AG08396 (cell line): ENCODE data around the gene MEIS1.

Experiments
- DNase-seq: peaks from one replicate; pipeline ENCODE4 v3.0.0; 2012; ENCODE audit warnings: low spot score, mixed read lengths

The MEIS1 gene

GRCh38 chr2:66507673-66508201 is 72.8 kb downstream of the MEIS1 start:
- DNase-seq, result no peak

DNA sequence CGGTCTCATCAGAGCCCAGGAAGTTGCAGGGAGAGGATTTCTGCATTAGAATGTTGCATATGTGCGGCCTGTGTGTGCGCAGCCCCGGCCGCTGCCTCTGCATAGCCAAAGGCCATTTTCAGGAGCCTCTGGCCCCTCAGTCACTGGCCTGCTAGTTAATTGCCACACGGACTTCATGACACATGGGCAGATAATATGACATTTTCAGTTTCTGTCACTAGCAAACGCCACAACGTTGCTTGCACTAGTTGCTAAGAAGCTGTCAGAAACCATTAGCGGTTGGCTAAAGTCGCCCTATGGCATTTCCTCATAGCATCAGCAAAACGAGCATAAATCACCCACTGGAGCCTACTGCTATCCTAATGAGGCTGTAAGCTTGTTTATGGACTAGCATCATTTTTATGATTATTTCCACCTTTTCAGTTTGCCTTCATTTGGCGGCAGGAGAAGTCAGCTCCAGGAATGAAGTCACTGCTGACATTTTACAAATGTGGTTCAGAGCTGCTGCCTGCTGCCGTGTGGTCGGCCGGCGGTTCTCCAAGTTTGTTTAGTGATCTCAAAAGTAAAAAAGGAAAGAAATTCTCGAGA is 73.7 kb downstream of the MEIS1 start:
- DNase-seq, result no peak

GRCh38 chr2:66509326-66509811 is 74.4 kb downstream of the MEIS1 start:
- no peak for DNase-seq

GRCh38 chr2:66512626-66513025 is 77.7 kb downstream of the MEIS1 start:
- DNase-seq, result no peak

DNA sequence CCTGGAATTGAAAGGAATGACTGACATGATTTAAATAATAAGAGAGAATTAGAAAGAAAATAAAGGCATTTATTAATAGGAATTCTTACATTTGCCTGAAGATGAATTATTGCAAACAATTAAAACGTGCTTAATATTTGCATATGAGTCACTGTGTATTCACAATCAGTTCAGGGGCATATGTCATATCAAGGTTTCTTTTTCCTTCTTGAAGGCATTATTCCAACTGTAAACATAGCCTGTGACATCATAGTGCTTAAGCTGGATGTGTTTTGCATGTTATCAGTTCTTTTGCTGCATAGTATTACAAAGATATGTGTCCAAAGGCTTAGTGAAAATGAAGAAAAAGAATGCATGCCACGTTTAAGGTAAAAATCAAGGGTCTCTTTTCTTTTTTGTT is 80.8 kb downstream of the MEIS1 start:
- DNase-seq, result no peak

GRCh38 chr2:66516499-66516898 is 81.6 kb downstream of the MEIS1 start:
- DNase-seq, result no peak

DNA sequence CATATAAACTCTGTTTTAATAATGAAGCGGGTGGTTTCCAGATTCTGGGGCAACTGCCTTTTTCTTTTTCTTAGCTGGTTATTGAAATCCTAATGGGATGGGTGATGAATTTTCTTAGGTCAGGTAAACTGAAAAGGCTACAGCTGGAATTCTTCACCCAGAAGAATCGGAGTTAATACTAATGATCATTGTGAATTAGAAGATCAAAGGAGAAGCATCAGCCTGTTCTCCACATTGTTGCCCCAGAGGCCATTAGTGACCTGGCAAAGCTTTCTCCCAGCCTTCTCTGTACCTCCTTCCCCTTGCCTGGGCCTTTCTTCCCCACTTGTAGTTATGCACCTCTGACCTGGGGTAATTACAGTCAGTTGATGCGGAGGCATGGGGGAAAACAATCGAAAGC is 82.8 kb downstream of the MEIS1 start:
- no peak for DNase-seq

- no peak for DNase-seq
These were observed 84.4 kb downstream of the MEIS1 start for GRCh38 chr2:66519264-66519843.

- no peak for DNase-seq
These were observed 86.5 kb downstream of the MEIS1 start for GRCh38 chr2:66521291-66521922.

DNA sequence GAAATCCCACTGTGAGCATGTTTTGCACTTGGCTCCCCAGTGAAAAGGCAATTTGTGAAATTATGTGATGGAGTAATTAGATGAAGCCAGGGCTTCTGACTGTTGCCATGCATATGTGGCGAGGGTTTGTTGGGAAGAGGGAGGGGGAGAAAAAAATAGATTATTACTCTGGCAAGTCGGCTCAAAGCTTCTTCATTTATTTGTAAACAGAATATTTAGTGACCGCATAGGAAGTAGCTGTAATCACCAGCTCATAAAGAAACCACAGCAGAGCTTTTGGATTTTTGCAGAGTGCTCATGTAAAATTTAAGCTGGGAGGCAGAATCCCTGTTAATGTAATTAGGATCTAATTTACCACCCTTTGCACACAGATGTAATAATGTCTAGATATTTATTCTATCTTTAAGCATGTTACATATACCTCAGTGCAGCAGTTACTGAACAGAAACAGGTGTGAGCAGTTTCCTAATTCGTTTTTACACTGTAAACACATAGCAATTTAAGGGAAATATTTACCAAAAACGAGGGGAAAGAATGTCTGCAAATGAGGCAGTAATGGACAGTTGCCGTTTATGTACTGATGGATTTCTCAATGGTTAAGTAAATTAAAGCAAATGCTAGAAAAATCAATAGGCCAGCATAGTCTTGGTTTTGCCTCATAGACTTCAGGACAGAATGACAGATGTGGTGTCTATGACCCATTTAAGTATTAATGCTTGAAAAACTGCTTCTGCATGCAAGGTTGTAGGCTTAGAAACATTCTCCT is 87.9 kb downstream of the MEIS1 start:
- no peak for DNase-seq

GRCh38 chr2:66523377-66523969 is 88.5 kb downstream of the MEIS1 start:
- no peak for DNase-seq

DNA sequence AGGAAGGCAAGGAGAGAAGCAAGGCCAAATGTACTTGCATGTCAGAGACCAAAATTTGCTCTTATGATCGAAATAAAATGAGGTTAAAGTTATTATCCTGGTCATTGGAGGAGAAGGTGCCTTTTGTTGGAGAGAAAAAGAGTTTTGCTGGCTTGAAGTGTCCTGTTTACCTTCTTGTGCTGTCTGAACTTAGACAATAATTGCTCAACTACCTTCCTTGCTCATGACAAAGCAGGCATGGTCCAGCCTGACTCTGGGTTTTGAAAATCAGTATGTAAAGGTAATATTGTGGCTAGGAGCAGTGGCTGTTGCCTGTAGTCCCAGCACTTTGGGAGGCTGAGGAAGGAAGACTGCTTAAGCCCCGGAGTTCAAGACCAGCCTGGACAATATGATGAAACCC is 89.1 kb downstream of the MEIS1 start:
- DNase-seq, result no peak

GRCh38 chr2:66525606-66526005 is 90.7 kb downstream of the MEIS1 start:
- DNase-seq, result no peak

DNA sequence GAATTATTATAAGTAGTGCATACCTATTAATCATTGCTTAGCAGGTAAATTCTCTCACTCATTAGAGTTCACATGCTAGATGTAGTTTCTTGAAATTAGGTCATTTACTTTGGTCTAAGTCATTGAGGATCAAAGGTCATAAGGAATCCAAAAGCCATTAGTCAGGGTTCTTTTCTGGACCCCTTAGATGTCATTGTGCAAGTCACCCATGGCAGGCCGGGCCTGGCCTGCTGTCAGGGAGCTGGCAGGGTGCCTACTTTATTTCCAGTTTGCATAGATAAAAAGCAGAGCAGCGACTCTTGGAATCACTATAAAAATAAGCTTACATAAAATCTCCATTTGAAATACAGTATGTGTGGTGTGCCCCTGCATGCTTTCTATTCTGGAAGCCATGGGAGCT is 91.3 kb downstream of the MEIS1 start:
- no peak for DNase-seq

GRCh38 chr2:66528974-66529724 is 94.2 kb downstream of the MEIS1 start:
- no peak for DNase-seq

DNA sequence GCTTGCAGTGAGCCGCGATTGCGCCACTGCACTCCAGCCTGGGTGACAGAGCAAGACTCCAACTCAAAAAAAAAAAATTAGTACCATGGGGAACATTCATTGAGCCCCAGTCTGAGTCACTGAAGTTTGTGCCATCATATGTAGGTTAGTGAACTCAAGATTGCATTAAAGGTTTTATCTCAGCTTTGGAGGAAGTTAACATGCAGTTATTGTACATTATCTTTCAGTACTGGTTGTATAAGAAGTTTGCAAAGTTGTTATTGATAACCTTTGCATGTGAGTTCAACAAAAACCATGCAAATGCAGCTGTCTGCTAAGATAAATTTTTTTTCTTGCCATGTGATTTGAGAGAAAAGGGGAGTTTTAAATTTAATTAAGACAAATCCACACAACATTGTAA is 95.7 kb downstream of the MEIS1 start:
- DNase-seq, result no peak

DNA sequence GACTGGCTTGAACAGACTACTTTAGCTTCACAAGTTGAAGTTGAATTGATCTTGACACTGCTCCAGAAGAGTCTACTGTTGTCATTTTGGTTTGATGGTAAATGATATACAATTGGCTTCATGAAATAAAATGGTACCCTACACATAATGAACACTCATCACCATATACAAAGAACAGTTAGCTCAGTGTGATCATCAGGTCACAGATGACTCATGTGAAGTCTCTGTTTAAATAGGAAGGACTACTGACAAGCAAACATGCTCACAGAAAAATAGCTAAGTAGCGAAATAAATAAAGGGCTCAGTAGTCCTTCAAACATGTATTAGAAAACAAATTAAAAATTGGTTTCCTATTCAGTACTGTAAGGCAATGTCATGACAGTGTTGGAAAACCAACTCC is 96.2 kb downstream of the MEIS1 start:
- DNase-seq, result no peak

DNA sequence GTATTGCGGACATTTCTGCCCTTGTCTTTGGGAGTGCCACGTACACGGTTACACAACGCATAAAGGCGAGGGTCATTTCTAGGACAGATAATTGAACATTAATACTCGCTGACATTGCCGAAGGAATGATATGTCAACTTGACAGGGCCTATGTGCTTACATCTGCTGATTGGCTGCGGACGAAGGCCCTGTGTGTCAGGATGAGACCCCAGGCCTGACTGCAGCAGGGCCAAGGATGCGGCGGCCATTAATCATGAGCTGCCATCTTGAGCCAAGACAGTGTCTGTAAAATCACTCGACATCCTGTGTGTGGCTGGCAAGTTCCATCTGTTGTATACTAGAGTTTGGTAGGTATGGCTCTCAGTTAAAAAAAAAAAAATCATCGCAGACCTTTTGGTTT is 96.6 kb downstream of the MEIS1 start:
- DNase-seq, result no peak

DNA sequence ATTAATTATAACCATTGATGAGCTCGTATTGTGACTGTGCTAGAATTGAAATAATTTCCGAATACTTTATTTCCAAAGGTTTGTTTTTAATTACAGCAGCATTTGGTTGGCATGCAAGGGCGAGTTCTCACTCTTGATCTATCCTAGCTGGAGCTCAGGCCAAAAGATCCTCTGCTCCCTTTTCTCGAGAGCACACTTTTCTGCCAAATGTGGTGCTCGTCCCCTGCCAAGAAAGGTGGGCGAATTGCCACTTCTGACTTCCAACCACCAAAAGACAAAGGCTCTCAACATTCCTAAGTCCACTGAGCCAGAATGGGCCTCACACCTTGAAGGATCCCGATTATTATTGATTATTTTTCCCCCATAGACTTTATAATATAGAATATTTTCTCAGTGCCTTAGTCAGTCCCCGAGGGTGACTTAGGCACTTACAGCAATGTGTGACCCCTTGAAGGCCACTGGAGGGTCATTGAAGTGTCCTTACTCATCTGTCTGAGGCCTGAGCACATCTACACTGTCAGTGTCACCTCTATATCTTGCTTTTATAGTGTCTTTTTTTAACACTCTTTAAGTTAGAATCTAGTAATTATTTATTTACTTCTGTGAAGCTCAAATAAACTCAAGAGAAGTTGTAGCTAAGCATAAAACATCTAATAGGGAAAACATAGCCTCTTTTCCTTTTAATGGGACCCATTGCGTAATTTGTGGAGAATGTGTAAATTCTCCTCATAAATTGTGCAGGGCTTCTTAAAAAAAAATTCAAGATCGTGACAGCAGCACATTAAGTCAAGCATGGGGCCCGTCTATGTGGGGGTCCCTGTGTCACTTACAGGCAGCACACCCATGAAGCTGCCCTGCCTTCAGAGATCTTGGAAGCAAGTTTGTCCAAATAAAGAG is 98.3 kb downstream of the MEIS1 start:
- DNase-seq, result no peak

GRCh38 chr2:66534461-66534860 is 99.5 kb downstream of the MEIS1 start:
- no peak for DNase-seq
